Nephron (organoid): ENCODE measurements around the gene KDELR1.
"Not testable (repeated sequence)": the region's sequence is repeated elsewhere in the genome, so short reads cannot be mapped to it uniquely, and the experiment has no call there.

Experiments used
- H3K27ac Mint-ChIP-seq, 3 experiments: 2 replicates each; pipeline ENCODE4 v1.8.0; 2020; ENCODE audit warnings: mixed read lengths in 3 of 3, mild to moderate bottlenecking in 2 of 3, moderate library complexity in 1 of 3
- H3K27me3 Mint-ChIP-seq: 2 replicates; pipeline ENCODE4 v1.8.0; 2021; ENCODE audit warnings: low read depth, mild to moderate bottlenecking, moderate library complexity, mixed read lengths
- H3K36me3 Mint-ChIP-seq: 2 replicates; pipeline ENCODE4 v1.8.0; 2020; ENCODE audit warnings: low read depth, mixed read lengths
- H3K4me1 Mint-ChIP-seq: 2 replicates; pipeline ENCODE4 v1.8.0; 2020; ENCODE audit warnings: mixed read lengths
- H3K4me3 Mint-ChIP-seq, 3 experiments: 2 replicates each; pipeline ENCODE4 v1.8.0; 2020; ENCODE audit warnings: mild to moderate bottlenecking in 3 of 3, mixed read lengths in 3 of 3, moderate library complexity in 2 of 3
- H3K9me3 Mint-ChIP-seq: 2 replicates; pipeline ENCODE4 v1.8.0; 2020; ENCODE audit warnings: mixed read lengths
- TF ChIP-seq, protein P1 (sequence below), 3 experiments: fragments of 200-600 bp; sonication (generic); IDR thresholded peaks; one replicate each; pipeline ENCODE4 v1.5.0; 2021; ENCODE audit warnings: antibody characterized with exemption in 3 of 3; ENCODE audit not compliant: unreplicated experiment in 3 of 3

KDELR1 gene

DNA sequence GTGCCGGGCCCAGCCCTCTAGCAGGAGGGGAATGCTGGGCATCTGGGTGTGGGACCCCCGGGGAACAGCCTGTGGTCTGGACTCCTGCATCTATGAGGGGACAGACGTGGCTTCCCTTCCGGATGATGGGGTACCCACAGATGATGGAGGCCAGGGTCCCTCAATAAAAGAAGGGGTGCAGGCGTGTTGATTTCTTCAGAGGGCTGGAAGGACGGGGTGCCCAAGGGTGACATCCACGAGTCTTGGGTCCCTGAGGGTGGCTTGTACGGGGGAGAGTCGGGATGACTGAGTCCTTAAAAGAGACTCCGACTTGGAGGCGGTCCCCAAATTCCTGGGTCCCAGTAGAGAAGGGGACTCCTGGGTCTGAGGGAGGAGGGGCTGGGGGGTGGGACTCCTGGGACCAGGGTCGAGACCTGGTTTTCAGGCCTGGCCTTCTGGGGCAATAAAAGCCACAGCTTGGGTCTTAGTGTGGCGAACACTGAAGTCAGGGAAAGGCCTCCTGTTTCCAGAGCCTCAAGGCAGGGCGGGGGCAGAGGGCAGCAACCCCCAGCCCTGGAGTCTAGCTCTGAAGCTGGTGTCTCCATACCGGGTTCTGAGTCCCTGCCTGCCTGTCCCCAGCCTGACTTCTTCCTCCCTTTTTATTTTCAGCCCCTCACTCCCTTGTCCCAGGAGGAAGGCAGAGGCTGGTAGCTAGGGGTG is 1.7 kb upstream of the KDELR1 start:
- peak overlapping the region in 1 of 3 experiments; percentile 63 for H3K27ac Mint-ChIP-seq
- TF ChIP-seq, protein P1, sequence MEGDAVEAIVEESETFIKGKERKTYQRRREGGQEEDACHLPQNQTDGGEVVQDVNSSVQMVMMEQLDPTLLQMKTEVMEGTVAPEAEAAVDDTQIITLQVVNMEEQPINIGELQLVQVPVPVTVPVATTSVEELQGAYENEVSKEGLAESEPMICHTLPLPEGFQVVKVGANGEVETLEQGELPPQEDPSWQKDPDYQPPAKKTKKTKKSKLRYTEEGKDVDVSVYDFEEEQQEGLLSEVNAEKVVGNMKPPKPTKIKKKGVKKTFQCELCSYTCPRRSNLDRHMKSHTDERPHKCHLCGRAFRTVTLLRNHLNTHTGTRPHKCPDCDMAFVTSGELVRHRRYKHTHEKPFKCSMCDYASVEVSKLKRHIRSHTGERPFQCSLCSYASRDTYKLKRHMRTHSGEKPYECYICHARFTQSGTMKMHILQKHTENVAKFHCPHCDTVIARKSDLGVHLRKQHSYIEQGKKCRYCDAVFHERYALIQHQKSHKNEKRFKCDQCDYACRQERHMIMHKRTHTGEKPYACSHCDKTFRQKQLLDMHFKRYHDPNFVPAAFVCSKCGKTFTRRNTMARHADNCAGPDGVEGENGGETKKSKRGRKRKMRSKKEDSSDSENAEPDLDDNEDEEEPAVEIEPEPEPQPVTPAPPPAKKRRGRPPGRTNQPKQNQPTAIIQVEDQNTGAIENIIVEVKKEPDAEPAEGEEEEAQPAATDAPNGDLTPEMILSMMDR (IDR thresholded peaks at IDR 0.05; ENCODE audit: unreplicated experiment in 3 of 3) = no peak
- H3K9me3 Mint-ChIP-seq = no peaks in the 10 kb centered on the region
- H3K36me3 Mint-ChIP-seq = peaks cover 9% of the 10 kb centered on the region
- peaks cover 45% of the 10 kb centered on the region for H3K4me1 Mint-ChIP-seq
- peaks cover 30% of the 10 kb centered on the region for H3K27me3 Mint-ChIP-seq
- H3K4me3 Mint-ChIP-seq = peak overlapping the region; percentile 85

DNA sequence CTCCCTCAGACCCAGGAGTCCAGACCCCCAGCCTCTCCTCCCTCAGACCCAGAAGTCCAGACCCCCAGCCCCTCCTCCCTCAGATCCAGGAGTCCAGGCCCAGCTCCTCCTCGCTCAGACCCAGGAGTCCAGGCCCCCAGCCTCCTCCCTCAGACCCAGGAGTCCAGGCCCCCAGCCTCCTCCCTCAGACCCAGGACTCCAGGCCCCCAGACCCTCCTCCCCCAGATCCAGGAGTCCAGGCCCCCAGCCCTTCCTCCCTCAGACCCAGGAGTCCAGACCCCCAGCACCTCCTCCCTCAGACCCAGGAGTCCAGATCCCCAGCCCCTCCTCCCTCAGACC is 624 bp upstream of the KDELR1 start:
- peak overlapping the region; percentile 96 to 100 (median 99) for H3K4me3 Mint-ChIP-seq
- peaks cover 34% of the 10 kb centered on the region for H3K4me1 Mint-ChIP-seq
- not testable (repeated sequence) for H3K9me3 Mint-ChIP-seq
- peaks cover 21% of the 10 kb centered on the region for H3K27me3 Mint-ChIP-seq
- H3K36me3 Mint-ChIP-seq = peaks cover 18% of the 10 kb centered on the region
- H3K27ac Mint-ChIP-seq = peak overlapping the region in 2 of 3 experiments; percentile 98 to 99

DNA sequence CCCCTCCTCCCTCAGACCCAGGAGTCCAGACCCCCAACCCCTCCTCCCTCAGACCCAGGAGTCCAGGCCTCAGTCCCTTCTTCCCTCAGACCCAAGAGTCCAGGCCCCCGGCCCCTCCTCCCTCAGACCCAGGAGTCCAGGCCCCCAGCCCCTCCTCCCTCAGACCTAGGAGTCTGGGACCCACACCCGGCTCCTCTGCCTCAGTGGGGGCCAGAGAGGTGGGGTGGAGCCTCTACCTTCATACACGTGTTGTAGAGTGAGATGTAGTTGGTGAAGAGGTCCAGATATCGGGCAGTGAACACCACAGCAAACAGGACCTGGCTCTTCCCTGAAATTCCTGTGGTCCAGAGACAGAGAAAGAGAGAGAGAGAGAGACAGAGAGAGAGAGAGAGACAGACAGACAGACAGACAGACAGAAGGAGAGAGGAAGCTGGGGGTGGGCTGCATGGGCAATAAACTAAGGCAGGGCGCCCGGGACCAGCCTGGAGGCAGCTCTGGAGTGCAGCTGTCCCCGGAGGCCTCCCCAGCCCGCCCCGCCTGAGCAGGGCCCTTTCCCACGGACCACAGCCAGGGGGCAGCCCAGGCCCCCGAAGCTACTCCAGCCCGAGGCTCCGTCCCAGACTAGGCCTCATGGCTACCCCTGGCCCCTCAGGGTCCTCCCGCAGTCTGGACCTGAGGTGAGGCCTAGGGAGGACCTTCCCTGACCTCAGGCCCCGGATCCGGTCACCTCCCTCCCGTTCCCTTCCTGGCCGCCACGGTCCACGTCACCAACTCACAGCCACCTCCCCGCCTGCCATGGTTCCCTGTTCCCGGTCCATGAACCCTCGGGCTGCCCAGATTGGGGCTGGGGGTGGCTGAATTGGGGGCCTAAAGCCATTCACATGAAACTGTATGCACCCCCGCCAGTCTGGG is 907 bp downstream of the KDELR1 start:
- Mint-ChIP-seq H3K9me3 (no peaks in the 10 kb centered on the region), H3K4me3 (peak overlapping the region; percentile 96 to 100 (median 99)), H3K27me3 (peaks cover 6% of the 10 kb centered on the region), H3K4me1 (peaks cover 26% of the 10 kb centered on the region), H3K27ac (peak overlapping the region; percentile 98 to 99 (median 99)), H3K36me3 (peaks cover 29% of the 10 kb centered on the region)
- TF ChIP-seq, protein P1 (IDR thresholded peaks at IDR 0.05; ENCODE audit: unreplicated experiment in 3 of 3) = peak; percentile 59 to 70 (median 64)

DNA sequence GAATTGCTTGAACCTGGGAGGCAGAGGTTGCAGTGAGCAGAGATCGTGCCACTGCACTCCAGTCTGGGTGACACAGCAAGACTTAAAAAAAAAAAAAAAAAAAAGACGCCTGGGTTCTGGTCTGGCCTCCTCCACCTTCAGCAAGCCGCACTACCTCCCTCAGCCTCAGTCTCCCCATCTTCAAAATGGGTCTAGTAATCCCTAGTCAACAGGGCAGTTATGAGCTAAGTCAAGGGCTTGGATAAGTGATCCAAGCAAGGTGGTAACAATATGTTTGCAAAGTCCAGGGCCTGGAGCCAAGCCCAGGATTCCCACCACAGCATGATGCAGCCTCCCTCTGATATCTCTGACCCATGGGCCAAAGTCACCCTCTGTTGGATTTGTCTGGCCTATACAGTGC is 4.4 kb downstream of the KDELR1 start:
- Mint-ChIP-seq H3K27me3 (no peaks in the 10 kb centered on the region), H3K4me3 (no peak overlapping the region), H3K27ac (no peak overlapping the region), H3K9me3 (no peaks in the 10 kb centered on the region), H3K4me1 (peaks cover 9% of the 10 kb centered on the region), H3K36me3 (peaks cover 57% of the 10 kb centered on the region)
- TF ChIP-seq, protein P1 (IDR thresholded peaks at IDR 0.05; ENCODE audit: unreplicated experiment in 3 of 3) = no peak

- TF ChIP-seq, protein P1 (IDR thresholded peaks at IDR 0.05; ENCODE audit: unreplicated experiment in 3 of 3) = no peak
- peaks cover 6% of the 10 kb centered on the region for H3K4me1 Mint-ChIP-seq
- no peak overlapping the region for H3K4me3 Mint-ChIP-seq
- H3K27ac Mint-ChIP-seq = no peak overlapping the region
- H3K36me3 Mint-ChIP-seq = peaks cover 64% of the 10 kb centered on the region
- H3K27me3 Mint-ChIP-seq = no peaks in the 10 kb centered on the region
- no peaks in the 10 kb centered on the region for H3K9me3 Mint-ChIP-seq
These were observed 5.8 kb downstream of the KDELR1 start for GRCh38 chr19:48385461-48386087.

GRCh38 chr19:48382286-48382685 is 9.1 kb downstream of the KDELR1 start:
- H3K27ac Mint-ChIP-seq = no peak overlapping the region
- H3K9me3 Mint-ChIP-seq = no peaks in the 10 kb centered on the region
- no peaks in the 10 kb centered on the region for H3K4me1 Mint-ChIP-seq
- H3K27me3 Mint-ChIP-seq = no peaks in the 10 kb centered on the region
- H3K36me3 Mint-ChIP-seq = peaks cover 48% of the 10 kb centered on the region
- H3K4me3 Mint-ChIP-seq = no peak overlapping the region
- TF ChIP-seq, protein P1 (IDR thresholded peaks at IDR 0.05; ENCODE audit: unreplicated experiment in 3 of 3) = no peak
